Motor neuron (in vitro differentiated cells): Measurements from ENCODE around the gene SOX9. TPM values are rescaled to one million over a fixed set of nuclear protein-coding genes. Genes with fewer than 3 reads are reported as not detected.
"Not testable (repeated sequence)": the region's sequence is repeated elsewhere in the genome, so short reads cannot be mapped to it uniquely, and the experiment has no call there.

Source experiments
- ATAC-seq, 8 experiments: fragments of 200-7000 bp; cut with Tn5 transposase; replicated peaks in 6 of 8; 2 replicates each; pipeline ENCODE4 v1.8.0; 2021; ENCODE audit warnings: mild to moderate bottlenecking in 8 of 8, moderate library complexity in 8 of 8
- H3K27ac ChIP-seq, 2 donors: fragments of 250-450 bp; sonication (Bioruptor Pico); 2 replicates each; pipeline ENCODE4 v1.9.0; 2021; ENCODE audit warnings: antibody characterized with exemption in 2 of 2, mild to moderate bottlenecking in 2 of 2, moderate library complexity in 1 of 2
- H3K4me1 ChIP-seq, 2 donors: fragments of 250-450 bp; sonication (Bioruptor Pico); replicated peaks in 1 of 2; 2 replicates each; pipeline ENCODE4 v1.6.1; 2021; ENCODE audit warnings: antibody characterized with exemption in 2 of 2, mild to moderate bottlenecking in 2 of 2, moderate library complexity in 1 of 2
- H3K4me3 ChIP-seq, 5 donors: fragments of 250-450 bp; sonication (Bioruptor Pico); 2 replicates each; pipeline ENCODE4 v1.9.0; 2021; ENCODE audit warnings: antibody characterized with exemption in 5 of 5, mild to moderate bottlenecking in 5 of 5, moderate library complexity in 4 of 5
- WGBS, 10 experiments: fragments of 450-650 bp; shearing (Covaris generic); methylation state at CpG; one replicate each; pipeline ENCODE4 v1.0.0; 2022; 5-methylcytosine and 5-hydroxymethylcytosine counted together
- in situ Hi-C, 9 experiments: fragments of 400-800 bp; cut with MboI; loops; one replicate each; pipeline ENCODE4 v1.15.0; 2021; ENCODE audit warnings: low sequenced_read_pairs in 9 of 9, low pct_unique_long_range_greater_than_20kb in 2 of 9; ENCODE audit not compliant: unreplicated experiment in 9 of 9
- total RNA-seq, 8 experiments: library from RNA; unstranded; fragments of 300-600 nt; gene quantifications; 2 replicates each; pipeline versions ENCODE4 v1.2.3 to v1.2.4, GENCODE V29; 2022

SOX9 gene
- total RNA-seq, 8 experiments from 2014 or later: 1.8 to 108 (median 17.3) TPM

DNA sequence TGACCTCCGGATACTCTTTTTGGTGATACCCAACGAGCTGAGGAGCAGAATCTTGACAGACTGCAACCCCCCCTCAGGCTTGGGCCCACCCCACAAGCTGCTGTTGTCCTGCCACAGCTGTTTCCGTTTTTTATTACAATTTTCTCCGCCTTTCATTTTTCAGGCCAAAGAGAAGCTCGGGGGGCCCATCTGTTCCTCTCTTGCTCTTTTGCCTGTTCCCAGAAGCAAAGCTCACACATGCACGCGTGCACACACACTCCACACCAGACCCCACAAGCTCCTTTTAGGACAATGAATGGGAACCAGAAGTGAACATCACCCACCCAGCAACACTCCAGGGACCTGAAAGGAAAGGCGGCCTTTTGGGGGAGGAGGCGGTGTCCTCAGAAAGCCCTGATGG is 16.3 kb downstream of the SOX9 start:
- ATAC-seq: no peak
- Histone ChIP-seq H3K27ac (no peak overlapping the region), H3K4me3 (no peak overlapping the region), H3K4me1 (peaks cover 7 to 11% of the 10 kb centered on the region in 2 donors)
- in situ Hi-C loops: loop anchor here in 1 of 9 experiments (25.0 kb wide), 1 partner anchor 400 kb away; no protein-coding TSS in a partner anchor
- 0 to 100% (median 63%) methylated on average over 1 to 6 of the region's 9 CpGs; no CpG with 5 or more reads in 2 of the 10 experiments for WGBS, 10 experiments

DNA sequence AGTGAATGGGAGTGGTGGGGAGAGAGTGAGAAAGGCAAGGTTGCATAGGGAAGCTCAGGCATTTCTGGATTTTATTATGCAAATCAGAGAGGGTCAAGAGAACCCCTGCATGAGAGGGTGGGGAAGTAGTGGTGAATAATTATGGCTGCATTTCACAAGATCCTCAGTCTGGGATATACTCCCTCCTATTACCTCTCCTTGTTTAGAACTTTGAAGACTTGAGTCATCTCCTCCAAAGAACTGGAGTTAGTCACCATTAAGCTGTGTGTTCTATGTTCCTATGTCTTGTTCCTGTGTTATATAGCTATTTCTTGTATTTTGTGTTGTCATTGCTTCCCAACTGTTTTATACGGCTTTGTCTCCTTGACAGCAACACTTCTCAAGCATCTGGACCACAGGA is 18.4 kb downstream of the SOX9 start:
- ATAC-seq: peak in 3 of 8 experiments; percentile 60 to 69 (median 67)
- Histone ChIP-seq H3K4me1 (peaks cover 11 to 16% of the 10 kb centered on the region in 2 donors), H3K27ac (no peak overlapping the region), H3K4me3 (no peak overlapping the region)
- WGBS, 10 experiments: 67 to 100% (median 85%) methylated on average over 1 of the region's 1 CpG; no CpG with 5 or more reads in 2 of the 10 experiments
- in situ Hi-C loops: loop anchor here in 1 of 9 experiments (25.0 kb wide), 1 partner anchor 398 kb away; no protein-coding TSS in a partner anchor

DNA sequence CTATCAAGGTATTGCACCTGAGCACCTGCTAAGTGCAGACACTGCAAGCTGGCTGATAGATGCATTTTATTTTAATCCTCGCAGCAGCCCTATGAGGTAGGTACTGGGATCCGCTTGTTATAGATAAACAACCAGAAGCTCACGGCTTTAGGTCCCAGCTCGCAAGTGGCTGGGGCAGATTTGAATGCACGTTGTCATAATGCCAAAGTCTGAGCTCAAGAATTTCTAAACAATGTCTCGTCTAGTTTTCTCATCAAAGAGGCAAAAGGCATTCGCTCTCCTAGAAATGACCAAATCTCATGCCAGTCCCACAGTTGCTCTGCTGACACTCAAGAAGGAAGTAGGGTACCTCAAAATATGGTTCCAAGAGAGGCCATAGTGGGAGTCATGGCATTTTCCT is 20.5 kb downstream of the SOX9 start:
- in situ Hi-C loops: loop anchor here in 1 of 9 experiments (25.0 kb wide), 1 partner anchor 396 kb away; no protein-coding TSS in a partner anchor
- H3K4me3 ChIP-seq: no peak overlapping the region
- ATAC-seq: no peak

DNA sequence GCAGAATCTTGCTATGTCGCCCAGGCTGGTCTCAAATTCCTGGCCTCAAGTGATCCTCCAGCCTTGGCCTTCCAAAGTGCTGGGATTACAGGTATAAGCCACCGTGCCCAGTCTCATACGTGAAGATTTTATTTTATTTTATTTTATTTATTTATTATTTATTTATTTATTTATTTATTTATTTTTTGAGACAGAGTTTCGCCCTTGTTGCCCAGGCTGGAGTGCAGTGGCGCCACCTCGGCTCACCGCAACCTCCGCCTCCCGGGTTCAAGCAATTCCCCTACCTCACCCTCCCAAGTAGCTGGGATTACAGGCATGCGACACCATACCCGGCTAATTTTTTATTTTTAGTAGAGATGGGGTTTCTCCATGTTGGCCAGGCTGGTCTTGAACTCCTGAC is 21.3 kb downstream of the SOX9 start:
- in situ Hi-C loops: loop anchor here in 1 of 9 experiments (25.0 kb wide), 1 partner anchor 395 kb away; no protein-coding TSS in a partner anchor
- H3K4me3 ChIP-seq: not testable (repeated sequence)
- WGBS, 10 experiments: 80 to 100% (median 93%) methylated on average over 2 to 10 of the region's 11 CpGs; no CpG with 5 or more reads in 1 of the 10 experiments

More for the DNA sequence above, 20.5 kb downstream of the SOX9 start:
- Histone ChIP-seq H3K4me1 (peaks cover 8 to 11% of the 10 kb centered on the region in 2 donors), H3K27ac (no peak overlapping the region)
- WGBS, 10 experiments: 80 to 100% (median 91%) methylated on average over 2 to 5 of the region's 7 CpGs; no CpG with 5 or more reads in 2 of the 10 experiments

DNA sequence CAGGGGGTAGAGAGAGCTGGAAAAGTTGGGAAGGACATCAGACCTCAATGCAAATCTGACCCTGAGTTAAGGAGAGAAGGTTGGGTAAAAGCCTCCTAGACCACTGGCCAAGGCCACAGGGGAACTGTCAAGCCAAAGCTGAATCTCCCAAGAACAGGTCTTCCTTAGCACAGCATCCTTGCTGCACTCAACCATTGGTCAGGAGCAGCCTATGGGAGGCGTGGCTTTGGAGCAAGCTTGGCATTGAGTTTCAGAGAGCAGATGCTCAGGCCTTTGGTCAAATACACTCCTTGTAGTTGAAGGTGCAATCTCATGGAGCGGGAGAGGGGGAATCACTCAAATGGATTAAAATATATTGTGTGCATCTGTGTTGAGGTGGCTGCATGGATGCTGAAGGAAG is 21.8 kb downstream of the SOX9 start:
- H3K27ac ChIP-seq: no peak overlapping the region
- no peak for ATAC-seq
- peaks cover 5 to 8% of the 10 kb centered on the region in 2 donors for H3K4me1 ChIP-seq
- no peak overlapping the region for H3K4me3 ChIP-seq
- in situ Hi-C loops: loop anchor here in 1 of 9 experiments (25.0 kb wide), 1 partner anchor 395 kb away; no protein-coding TSS in a partner anchor
- 80 to 100% (median 100%) methylated on average over 1 of the region's 2 CpGs; no CpG with 5 or more reads in 6 of the 10 experiments for WGBS, 10 experiments

More for the DNA sequence above, 21.3 kb downstream of the SOX9 start:
- H3K4me1 ChIP-seq, H3K27ac ChIP-seq, ATAC-seq: not testable (repeated sequence)

DNA sequence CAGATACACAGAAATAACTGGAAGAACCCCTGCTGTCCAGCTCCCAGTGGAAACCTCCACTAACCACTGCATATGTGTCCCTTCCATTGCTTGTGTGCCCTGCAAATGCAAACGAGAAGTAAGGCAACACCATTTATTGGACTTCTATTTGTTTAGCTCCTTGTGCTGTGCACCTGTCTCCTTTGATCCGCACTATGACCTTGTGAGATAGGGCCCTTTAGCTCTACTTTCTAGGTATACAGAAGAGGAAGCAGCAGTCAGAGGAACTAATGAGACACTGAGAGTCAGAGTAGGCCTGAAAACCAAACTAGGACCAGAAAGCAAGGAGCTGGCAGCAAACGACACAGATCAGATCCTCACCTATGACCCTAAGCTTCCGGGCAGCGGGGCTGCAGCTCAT is 22.4 kb downstream of the SOX9 start:
- 35 to 100% (median 60%) methylated on average over 1 to 5 of the region's 5 CpGs; no CpG with 5 or more reads in 3 of the 10 experiments for WGBS, 10 experiments
- in situ Hi-C loops: loop anchor here in 1 of 9 experiments (25.0 kb wide), 1 partner anchor 394 kb away; no protein-coding TSS in a partner anchor
- no peak for ATAC-seq
- Histone ChIP-seq H3K27ac (no peak overlapping the region), H3K4me1 (peaks cover 5 to 8% of the 10 kb centered on the region in 2 donors), H3K4me3 (no peak overlapping the region)

DNA sequence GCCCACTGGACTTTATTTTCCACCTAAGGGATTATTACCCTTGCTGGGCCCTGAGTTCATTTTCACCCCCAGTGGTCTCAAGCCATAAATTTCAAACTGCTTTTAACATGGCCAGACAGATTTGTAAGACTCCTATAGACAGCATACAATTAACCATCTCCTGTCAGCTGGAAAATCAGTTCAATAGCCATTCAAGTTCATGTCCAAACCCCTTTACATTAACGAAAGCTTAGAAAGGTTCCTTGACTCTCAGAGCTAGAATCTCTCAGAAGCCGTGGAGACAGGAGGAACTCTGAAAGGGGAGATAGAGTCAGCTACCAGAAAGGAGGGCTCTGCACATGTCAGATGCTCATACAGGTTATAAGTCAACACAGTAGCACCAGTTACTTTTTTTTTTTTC is 23.3 kb downstream of the SOX9 start:
- no peak overlapping the region for H3K4me3 ChIP-seq
- 13 to 88% (median 57%) methylated on average over 1 to 2 of the region's 2 CpGs; no CpG with 5 or more reads in 3 of the 10 experiments for WGBS, 10 experiments
- no peak for ATAC-seq
- peaks cover 5 to 8% of the 10 kb centered on the region in 2 donors for H3K4me1 ChIP-seq
- in situ Hi-C loops: loop anchor here in 1 of 9 experiments (25.0 kb wide), 1 partner anchor 393 kb away; no protein-coding TSS in a partner anchor
- H3K27ac ChIP-seq: no peak overlapping the region

DNA sequence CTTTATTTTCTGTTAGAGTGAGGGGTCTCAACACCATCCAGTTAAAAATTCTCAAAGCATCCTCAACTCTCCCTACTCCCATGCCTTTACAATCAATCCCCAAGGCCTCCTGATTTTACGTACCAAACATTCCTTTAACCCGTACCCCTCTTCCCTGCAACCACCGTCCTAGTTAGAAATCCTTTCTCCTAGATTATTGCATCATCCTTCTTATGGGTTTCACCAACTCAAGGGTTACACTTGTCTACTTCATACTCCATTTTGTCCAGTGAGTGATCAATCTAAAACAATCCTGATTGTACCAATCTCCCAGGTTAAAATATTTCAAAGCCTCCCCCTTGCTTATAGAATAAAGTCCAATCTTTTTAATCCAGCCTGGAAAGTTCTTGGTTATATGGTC is 24.7 kb downstream of the SOX9 start:
- 65 to 100% (median 87%) methylated on average over 1 to 3 of the region's 3 CpGs; no CpG with 5 or more reads in 2 of the 10 experiments for WGBS, 10 experiments
- in situ Hi-C loops: loop anchor here in 1 of 9 experiments (25.0 kb wide), 1 partner anchor 392 kb away; no protein-coding TSS in a partner anchor

DNA sequence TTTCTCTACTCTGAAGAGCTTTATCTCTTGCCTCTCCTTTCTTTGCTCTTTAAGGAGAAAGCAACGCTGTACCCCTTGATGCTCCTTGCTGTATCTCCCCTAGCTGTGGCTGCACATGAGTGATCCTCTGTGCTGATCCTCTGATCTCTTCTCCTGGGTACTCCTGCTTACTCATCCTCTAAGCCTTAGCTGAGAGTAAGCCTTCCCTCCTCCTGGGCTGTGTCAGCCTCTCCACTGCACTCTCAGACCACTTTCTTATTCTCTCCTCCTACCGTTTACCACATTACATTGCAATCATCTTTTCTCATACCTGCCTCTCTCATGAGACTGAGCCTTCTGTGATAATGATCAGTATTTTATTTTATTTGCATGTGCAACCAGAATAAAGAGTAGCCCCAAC is 25.1 kb downstream of the SOX9 start:
- Histone ChIP-seq H3K27ac (no peak overlapping the region), H3K4me1 (peaks cover 5 to 10% of the 10 kb centered on the region in 2 donors), H3K4me3 (no peak overlapping the region)
- ATAC-seq: peak in 2 of 8 experiments; percentile 38 to 54
- 20 to 100% (median 83%) methylated on average over 1 to 2 of the region's 2 CpGs; no CpG with 5 or more reads in 1 of the 10 experiments for WGBS, 10 experiments
- in situ Hi-C loops: loop anchor here in 1 of 9 experiments (25.0 kb wide), 1 partner anchor 391 kb away; no protein-coding TSS in a partner anchor

More for the DNA sequence above, 24.7 kb downstream of the SOX9 start:
- peaks cover 5 to 7% of the 10 kb centered on the region in 2 donors for H3K4me1 ChIP-seq
- no peak overlapping the region for H3K4me3 ChIP-seq
- no peak overlapping the region for H3K27ac ChIP-seq
- ATAC-seq: no peak

DNA sequence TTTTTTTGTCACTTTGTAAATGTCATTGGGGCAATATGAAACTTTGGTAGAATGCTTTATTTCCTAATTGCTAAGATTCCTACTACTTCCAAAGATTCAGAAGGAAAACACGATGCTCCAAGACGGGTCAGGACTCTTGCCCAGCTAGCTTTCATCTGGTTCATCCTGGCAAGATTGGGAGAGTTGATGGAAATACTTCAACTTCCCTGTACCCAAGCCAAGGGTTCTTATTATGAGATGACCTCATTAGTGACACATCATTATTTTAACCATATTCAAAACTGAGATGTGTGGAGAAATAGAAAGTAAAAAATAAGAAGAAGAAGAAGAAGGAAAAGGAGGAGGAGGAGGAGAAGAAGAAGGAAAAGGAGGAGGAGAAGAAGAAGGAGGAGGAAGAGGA is 25.6 kb downstream of the SOX9 start:
- Histone ChIP-seq H3K4me3 (no peak overlapping the region), H3K4me1 (peaks cover 9 to 13% of the 10 kb centered on the region in 2 donors), H3K27ac (no peak overlapping the region)
- in situ Hi-C loops: loop anchor here in 1 of 9 experiments (25.0 kb wide), 1 partner anchor 391 kb away; no protein-coding TSS in a partner anchor
- ATAC-seq: peak in 1 of 8 experiments; percentile 16
- 0 to 100% (median 25%) methylated on average over 2 of the region's 2 CpGs; no CpG with 5 or more reads in 3 of the 10 experiments for WGBS, 10 experiments

DNA sequence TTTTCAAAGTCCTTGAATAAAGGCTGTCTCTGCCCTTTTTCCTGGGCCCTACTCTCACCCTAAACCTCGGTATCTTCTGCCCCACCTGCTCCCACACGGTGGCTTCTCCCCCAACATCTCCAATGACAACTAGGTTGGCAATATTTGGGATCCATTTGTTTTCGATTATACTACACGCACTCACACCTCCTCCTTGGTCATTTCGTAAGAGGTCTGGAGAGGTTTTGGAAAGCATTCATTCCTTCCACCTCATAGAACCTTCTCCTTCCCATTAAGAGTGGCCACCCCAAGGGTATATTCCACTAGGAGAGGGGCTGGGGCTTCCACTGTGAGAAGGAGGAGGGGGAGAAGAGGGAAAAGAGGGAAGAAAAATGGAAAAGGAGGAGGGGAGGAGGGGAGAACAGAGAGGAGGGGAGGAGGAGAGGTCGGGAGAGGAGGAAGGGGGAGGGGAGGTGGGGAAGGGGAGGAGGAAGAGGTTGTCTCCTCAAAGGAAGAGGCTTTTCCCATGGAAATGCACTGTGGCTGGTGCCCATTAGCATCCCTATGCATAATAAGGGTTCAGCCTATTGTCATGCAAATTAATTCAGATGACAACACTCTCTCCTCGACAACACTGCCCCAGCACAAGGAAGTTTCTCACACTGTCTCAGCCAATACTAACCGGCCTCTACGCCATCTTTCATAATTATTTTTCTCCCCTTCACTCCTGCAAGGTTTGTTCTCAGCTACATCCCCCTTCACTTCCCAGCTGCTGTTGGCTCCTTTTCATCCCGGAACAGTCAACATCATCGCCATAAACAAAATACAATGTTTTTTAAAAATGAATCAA is 30.0 kb downstream of the SOX9 start:
- in situ Hi-C loops: no loop called here
- Histone ChIP-seq H3K4me3 (peak overlapping the region in 2 of 5 donors; percentile 3 to 9), H3K27ac (peak overlapping the region; percentile 86 to 89), H3K4me1 (peaks cover 17 to 22% of the 10 kb centered on the region in 2 donors)
- peak; percentile 77 to 96 (median 90) for ATAC-seq
- 16 to 90% (median 55%) methylated on average over 2 to 6 of the region's 11 CpGs; no CpG with 5 or more reads in 2 of the 10 experiments for WGBS, 10 experiments

DNA sequence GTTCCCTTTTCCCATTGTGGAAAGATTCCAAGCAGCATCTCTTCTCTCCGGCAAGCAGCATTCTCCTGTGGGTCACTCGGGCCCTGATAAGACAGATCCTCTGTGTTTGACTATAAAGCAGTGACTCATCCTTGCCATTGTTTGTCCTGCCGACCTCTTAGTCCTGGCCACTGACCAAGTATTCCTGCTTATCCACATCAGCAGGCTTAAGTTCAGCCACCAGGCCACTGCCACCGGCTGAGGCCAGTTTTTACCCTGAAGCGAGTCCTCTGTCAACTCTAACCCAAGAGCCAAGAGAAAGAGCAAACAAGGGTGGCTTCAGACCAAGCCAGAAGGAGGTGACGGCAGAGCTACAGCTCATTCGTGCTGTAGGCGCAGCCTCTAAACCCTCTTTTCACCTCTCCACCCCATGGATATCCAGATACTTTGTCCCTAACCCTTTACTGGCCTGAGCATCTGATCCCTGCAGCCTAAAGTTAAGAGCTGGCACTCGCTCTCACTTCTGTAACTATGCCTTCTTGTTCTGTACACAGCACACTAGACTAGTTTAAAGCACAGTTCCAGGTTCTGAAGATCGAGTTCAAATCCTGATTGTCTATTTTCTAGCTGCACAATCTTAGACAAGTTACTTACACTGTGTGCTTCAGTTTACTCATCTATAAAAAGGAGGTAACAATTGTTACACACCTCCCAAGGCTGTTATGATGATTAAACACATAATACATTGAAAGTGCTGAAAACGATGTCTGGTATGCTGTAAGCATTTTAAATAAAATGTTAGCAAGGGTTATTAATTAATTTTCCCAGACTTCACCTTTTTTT is 31.0 kb downstream of the SOX9 start:
- in situ Hi-C loops: no loop called here
- Histone ChIP-seq H3K4me1 (peaks cover 17 to 22% of the 10 kb centered on the region in 2 donors), H3K27ac (peak overlapping the region; percentile 86 to 89), H3K4me3 (peak overlapping the region in 2 of 5 donors; percentile 3 to 9)
- WGBS, 10 experiments: 24 to 80% (median 38%) methylated on average over 1 to 9 of the region's 11 CpGs
- ATAC-seq: peak; percentile 19 to 92 (median 89)
